ENCODE data around the gene SNCA. TPM values are rescaled to one million over a fixed set of nuclear protein-coding genes. Genes with fewer than 3 reads are reported as not detected.
A peak's percentile ranks its signal among the peaks of the same experiment; 100 is the strongest.

Gene SNCA
- total RNA-seq, 1 donor from 2014 or later = 49.7 TPM

GRCh38 chr4:89868999-89869589, 32.1 kb upstream of the SNCA start:
- Mint-ChIP-seq H3K4me3 (ENCODE audit: unreplicated experiment) (no peak overlapping the region), H3K36me3 (ENCODE audit: low read depth, unreplicated experiment) (no peaks in the 10 kb centered on the region), H3K27ac (ENCODE audit: unreplicated experiment) (no peak overlapping the region), H3K4me1 (ENCODE audit: unreplicated experiment) (no peaks in the 10 kb centered on the region), H3K9me3 (ENCODE audit: unreplicated experiment) (no peaks in the 10 kb centered on the region), H3K27me3 (ENCODE audit: unreplicated experiment) (no peaks in the 10 kb centered on the region)
- no peak for DNase-seq (ENCODE audit: low spot score)
- peak; percentile 73 for TF ChIP-seq CTCF (IDR thresholded peaks at IDR 0.05; ENCODE audit: unreplicated experiment)

- H3K4me1 Mint-ChIP-seq (ENCODE audit: unreplicated experiment) = no peaks in the 10 kb centered on the region
- H3K9me3 Mint-ChIP-seq (ENCODE audit: unreplicated experiment) = no peaks in the 10 kb centered on the region
Observed at GRCh38 chr4:89868276-89868675, 31.3 kb upstream of the SNCA start.

GRCh38 chr4:89863533-89863932, 26.6 kb upstream of the SNCA start:
- Mint-ChIP-seq H3K27ac (ENCODE audit: unreplicated experiment) (no peak overlapping the region), H3K9me3 (ENCODE audit: unreplicated experiment) (no peaks in the 10 kb centered on the region), H3K36me3 (ENCODE audit: low read depth, unreplicated experiment) (no peaks in the 10 kb centered on the region), H3K4me3 (ENCODE audit: unreplicated experiment) (no peak overlapping the region), H3K27me3 (ENCODE audit: unreplicated experiment) (no peaks in the 10 kb centered on the region), H3K4me1 (ENCODE audit: unreplicated experiment) (no peaks in the 10 kb centered on the region)
- DNase-seq (ENCODE audit: low spot score) = no peak
- TF ChIP-seq CTCF (IDR thresholded peaks at IDR 0.05; ENCODE audit: unreplicated experiment) = no peak

More at GRCh38 chr4:89868276-89868675, 31.3 kb upstream of the SNCA start:
- DNase-seq (ENCODE audit: low spot score) = no peak
- Mint-ChIP-seq H3K4me3 (ENCODE audit: unreplicated experiment) (no peak overlapping the region), H3K27me3 (ENCODE audit: unreplicated experiment) (no peaks in the 10 kb centered on the region), H3K27ac (ENCODE audit: unreplicated experiment) (no peak overlapping the region), H3K36me3 (ENCODE audit: low read depth, unreplicated experiment) (no peaks in the 10 kb centered on the region)
- TF ChIP-seq CTCF (IDR thresholded peaks at IDR 0.05; ENCODE audit: unreplicated experiment) = no peak

GRCh38 chr4:89860971-89861370, 24.0 kb upstream of the SNCA start:
- no peak overlapping the region for H3K4me3 Mint-ChIP-seq (ENCODE audit: unreplicated experiment)
- H3K27me3 Mint-ChIP-seq (ENCODE audit: unreplicated experiment) = no peaks in the 10 kb centered on the region
- H3K4me1 Mint-ChIP-seq (ENCODE audit: unreplicated experiment) = no peaks in the 10 kb centered on the region
- H3K9me3 Mint-ChIP-seq (ENCODE audit: unreplicated experiment) = peaks cover 5% of the 10 kb centered on the region
- peaks cover 6% of the 10 kb centered on the region for H3K36me3 Mint-ChIP-seq (ENCODE audit: low read depth, unreplicated experiment)
- DNase-seq (ENCODE audit: low spot score) = no peak
- no peak overlapping the region for H3K27ac Mint-ChIP-seq (ENCODE audit: unreplicated experiment)
- no peak for TF ChIP-seq CTCF (IDR thresholded peaks at IDR 0.05; ENCODE audit: unreplicated experiment)

GRCh38 chr4:89855236-89855635, 18.3 kb upstream of the SNCA start:
- peaks cover 13% of the 10 kb centered on the region for H3K9me3 Mint-ChIP-seq (ENCODE audit: unreplicated experiment)
- TF ChIP-seq CTCF (IDR thresholded peaks at IDR 0.05; ENCODE audit: unreplicated experiment) = no peak
- H3K4me1 Mint-ChIP-seq (ENCODE audit: unreplicated experiment) = no peaks in the 10 kb centered on the region
- no peak for DNase-seq (ENCODE audit: low spot score)
- H3K27ac Mint-ChIP-seq (ENCODE audit: unreplicated experiment) = no peak overlapping the region
- H3K27me3 Mint-ChIP-seq (ENCODE audit: unreplicated experiment) = no peaks in the 10 kb centered on the region
- no peak overlapping the region for H3K4me3 Mint-ChIP-seq (ENCODE audit: unreplicated experiment)
- H3K36me3 Mint-ChIP-seq (ENCODE audit: low read depth, unreplicated experiment) = peaks cover 14% of the 10 kb centered on the region
